Stomach (tissue), 9 donors: ENCODE results near the gene CSNK2A1. TPM values are rescaled to one million over a fixed set of nuclear protein-coding genes. Genes with fewer than 3 reads are reported as not detected.

ENCODE experiments used
- DNase-seq, 2 donors: peaks; one replicate each; pipeline versions ENCODE4 v3.0.0 to v3.0.0-alpha.2; 2013 to 2019
- H3K27ac ChIP-seq, 5 donors: fragments of 200-600 bp in 4 of 5; sonication (generic) in 4 of 5; one replicate each; pipeline ENCODE4 v1.5.1; 2013 to 2019; ENCODE audit warnings: mild to moderate bottlenecking in 1 of 5, moderate library complexity in 1 of 5
- H3K27me3 ChIP-seq, 3 donors: fragments of 200-600 bp; sonication (generic); one replicate each; pipeline ENCODE4 v1.5.1; 2017 to 2019; ENCODE audit warnings: mixed run types in 1 of 3
- H3K36me3 ChIP-seq, 4 donors: fragments of 200-600 bp; sonication (generic); 1 replicate in 3 of 4; 2 replicates in 1 of 4; pipeline ENCODE4 v1.5.1; 2016 to 2019
- H3K4me1 ChIP-seq, 4 donors: fragments of 200-600 bp; sonication (generic); one replicate each; pipeline ENCODE4 v1.5.1; 2016 to 2019
- H3K4me3 ChIP-seq, 4 donors: fragments of 200-600 bp; sonication (generic) in 3 of 4; one replicate each; pipeline ENCODE4 v1.5.1; 2016 to 2019; ENCODE audit warnings: mild to moderate bottlenecking in 1 of 4
- H3K9me3 ChIP-seq, 4 donors: fragments of 200-600 bp; sonication (generic); one replicate each; pipeline ENCODE4 v1.5.1; 2016 to 2019
- CTCF ChIP-seq, 7 experiments: fragments of 450-650 bp in 4 of 7; fragments of 200-600 bp in 3 of 7; sonication (generic) in 3 of 7; IDR thresholded peaks; one replicate each; pipeline ENCODE4 v1.5.1; 2016 to 2019; ENCODE audit warnings: antibody characterized with exemption in 7 of 7, control low read depth in 2 of 7, mild to moderate bottlenecking in 1 of 7
- EP300 ChIP-seq: sonication (generic); formaldehyde crosslinking; IDR thresholded peaks from one replicate; pipeline ENCODE4 v1.6.1; 2017; ENCODE audit warnings: antibody characterized with exemption
- POLR2A ChIP-seq, 4 donors: fragments of 450-650 bp; IDR thresholded peaks; one replicate each; pipeline ENCODE4 v1.6.1; 2016; ENCODE audit warnings: antibody characterized with exemption in 4 of 4, control low read depth in 2 of 4, mild to moderate bottlenecking in 1 of 4, moderate library complexity in 1 of 4
- POLR2AphosphoS5 ChIP-seq, 3 donors: sonication (generic); formaldehyde crosslinking; IDR thresholded peaks; one replicate each; pipeline ENCODE4 v1.6.1; 2016; ENCODE audit warnings: antibody characterized with exemption in 3 of 3
- whole genome bisulfite sequencing, 5 donors: extraction: QIAGEN DNeasy Blood & Tissue Kit in 3 of 5; methylation state at CpG; one replicate each; pipeline versions ENCODE4 v1.1.5 to v1.1.7; 2013 to 2018; 5-methylcytosine and 5-hydroxymethylcytosine counted together
- intact Hi-C: fragments of 100-400 bp; cut with DNase I; formaldehyde crosslinking; loops from one replicate; pipeline ENCODE4 v1.15.1; 2023; ENCODE audit warnings: low total_unique reads
- polyA plus RNA-seq, 3 donors: library from polyadenylated mRNA; stranded (reverse); fragments of 200-250 nt; gene quantifications; one replicate each; pipeline ENCODE4 v1.2.3, GENCODE V29; 2013
- total RNA-seq, 5 donors: library from RNA; depleted of rRNA; stranded (reverse); fragments of >200 nt; gene quantifications; one replicate each; pipeline versions ENCODE4 v1.1.0 to v1.2.3, GENCODE V29; 2014 to 2016
- donor health status: healthy with polysubstance abuse.
- donor health status: Bipolar disorder and iron deficiency.
- donor health status: healthy.

Gene CSNK2A1
- total and polyA plus RNA-seq, 8 donors: 22.6 to 164 (median 37.3) TPM

DNA sequence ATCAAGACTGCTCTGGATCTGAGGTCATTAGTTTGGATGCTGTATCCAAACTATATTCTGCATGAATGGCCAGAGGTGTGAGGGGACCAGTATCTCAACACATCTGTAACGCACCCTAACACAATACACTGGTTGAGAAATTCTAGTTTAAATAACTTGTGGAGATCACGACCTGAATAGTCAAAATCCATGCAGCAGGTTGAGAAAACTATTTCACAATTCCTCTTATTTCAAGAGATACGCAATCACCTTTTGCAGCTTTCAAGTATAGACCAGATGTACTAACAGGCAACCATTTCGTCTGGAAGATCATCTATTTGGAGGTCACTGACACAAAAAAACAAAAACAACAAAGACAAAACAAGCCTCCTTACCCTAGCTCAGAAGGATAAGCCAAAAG lies 11.1 kb downstream of the CSNK2A1 start:
- H3K4me3 ChIP-seq: no peak overlapping the region
- TF ChIP-seq EP300 (no peak), POLR2A (IDR thresholded peaks at IDR 0.05) (no peak), POLR2AphosphoS5 (IDR thresholded peaks at IDR 0.05) (no peak), CTCF (IDR thresholded peaks at IDR 0.05) (no peak)
- peaks cover 38 to 99% (median 76%) of the 10 kb centered on the region in 4 donors for H3K4me1 ChIP-seq
- H3K9me3 ChIP-seq: peaks cover 0 to under 1% (median 0%) of the 10 kb centered on the region in 4 donors
- DNase-seq: no peak
- WGBS, 5 donors: 67 to 70% (median 70%) methylated on average over 4 of the region's 4 CpGs
- H3K27ac ChIP-seq: no peak overlapping the region
- H3K36me3 ChIP-seq: peaks cover 0 to 14% (median 13%) of the 10 kb centered on the region in 4 donors
- H3K27me3 ChIP-seq: no peaks in the 10 kb centered on the region
- intact Hi-C loops: no loop called here

- Histone ChIP-seq H3K36me3 (peaks cover 4 to 23% (median 22%) of the 10 kb centered on the region in 4 donors), H3K27ac (no peak overlapping the region), H3K4me1 (peaks cover 32 to 92% (median 68%) of the 10 kb centered on the region in 4 donors), H3K27me3 (no peaks in the 10 kb centered on the region), H3K9me3 (peaks cover 0 to 9% (median 0%) of the 10 kb centered on the region in 4 donors), H3K4me3 (no peak overlapping the region)
- no peak for DNase-seq
- intact Hi-C loops: no loop called here
- TF ChIP-seq POLR2A (IDR thresholded peaks at IDR 0.05) (no peak), EP300 (no peak), CTCF (IDR thresholded peaks at IDR 0.05) (no peak)
These were observed 12.0 kb downstream of the CSNK2A1 start for GRCh38 chr20:531608-532007.

- intact Hi-C loops: no loop called here
- WGBS, 5 donors: 89 to 99% (median 98%) methylated on average over 6 of the region's 6 CpGs
- Histone ChIP-seq H3K27me3 (no peaks in the 10 kb centered on the region), H3K4me3 (no peak overlapping the region), H3K36me3 (peaks cover 12 to 36% (median 32%) of the 10 kb centered on the region in 4 donors), H3K4me1 (peaks cover 19 to 79% (median 56%) of the 10 kb centered on the region in 4 donors), H3K27ac (no peak overlapping the region), H3K9me3 (peaks cover 0 to 12% (median 0%) of the 10 kb centered on the region in 4 donors)
- TF ChIP-seq CTCF (IDR thresholded peaks at IDR 0.05) (no peak), POLR2A (IDR thresholded peaks at IDR 0.05) (no peak), EP300 (no peak), POLR2AphosphoS5 (IDR thresholded peaks at IDR 0.05) (no peak)
- no peak for DNase-seq
These were observed 13.3 kb downstream of the CSNK2A1 start for GRCh38 chr20:530321-530720.

DNA sequence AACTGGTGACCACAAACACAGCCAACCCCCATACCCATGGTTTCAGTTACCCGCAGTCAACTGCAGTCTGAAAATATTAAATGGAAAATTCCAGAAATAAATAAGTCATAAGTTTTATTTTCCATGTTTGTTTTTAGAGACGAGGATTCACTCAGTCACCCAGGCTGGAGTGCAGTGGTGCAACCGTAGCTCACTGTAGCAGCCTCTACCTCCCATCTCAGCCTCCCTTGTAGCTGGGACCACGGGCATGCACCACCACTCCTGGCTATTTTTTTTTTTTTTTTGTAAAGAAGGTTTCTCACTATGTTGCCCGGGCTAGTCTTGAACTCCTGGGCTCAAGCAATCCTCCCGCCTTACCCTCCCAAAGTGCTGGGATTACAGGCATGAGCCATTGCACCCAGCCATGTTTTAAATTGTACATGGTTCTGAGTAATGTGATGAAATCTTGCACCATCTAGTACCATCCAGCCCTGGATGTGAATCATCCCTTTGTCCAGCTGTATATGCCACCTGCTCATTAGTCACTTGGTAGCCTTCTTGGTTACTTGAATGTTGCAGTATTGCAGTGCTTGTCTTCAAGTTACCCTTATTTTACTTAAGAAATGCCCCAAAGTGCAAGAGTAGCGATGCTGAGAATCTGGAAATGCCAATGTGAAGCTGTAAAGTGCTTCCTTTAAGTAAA lies 14.5 kb downstream of the CSNK2A1 start:
- intact Hi-C loops: no loop called here
- no peak for TF ChIP-seq CTCF (IDR thresholded peaks at IDR 0.05)
- no peak for TF ChIP-seq POLR2A (IDR thresholded peaks at IDR 0.05)
- TF ChIP-seq POLR2AphosphoS5 (IDR thresholded peaks at IDR 0.05): no peak
- no peak for TF ChIP-seq EP300
- H3K4me1 ChIP-seq: peaks cover 15 to 67% (median 44%) of the 10 kb centered on the region in 4 donors
- no peaks in the 10 kb centered on the region for H3K27me3 ChIP-seq
- H3K4me3 ChIP-seq: no peak overlapping the region
- H3K27ac ChIP-seq: no peak overlapping the region
- peaks cover 12 to 47% (median 39%) of the 10 kb centered on the region in 4 donors for H3K36me3 ChIP-seq
- DNase-seq: no peak
- H3K9me3 ChIP-seq: peaks cover 0 to 12% (median 0%) of the 10 kb centered on the region in 4 donors
- WGBS, 5 donors: 92 to 98% (median 96%) methylated on average over 7 of the region's 7 CpGs
